HG02763 (cell line): ENCODE measurements around the gene HOXD11.

Source experiments
- ATAC-seq: cut with Tn5 transposase; IDR thresholded peaks from one replicate; pipeline ENCODE4 v1.9.1; 2021; ENCODE audit warnings: mild to moderate bottlenecking, moderate library complexity; ENCODE audit not compliant: unreplicated experiment

HOXD11 gene

DNA sequence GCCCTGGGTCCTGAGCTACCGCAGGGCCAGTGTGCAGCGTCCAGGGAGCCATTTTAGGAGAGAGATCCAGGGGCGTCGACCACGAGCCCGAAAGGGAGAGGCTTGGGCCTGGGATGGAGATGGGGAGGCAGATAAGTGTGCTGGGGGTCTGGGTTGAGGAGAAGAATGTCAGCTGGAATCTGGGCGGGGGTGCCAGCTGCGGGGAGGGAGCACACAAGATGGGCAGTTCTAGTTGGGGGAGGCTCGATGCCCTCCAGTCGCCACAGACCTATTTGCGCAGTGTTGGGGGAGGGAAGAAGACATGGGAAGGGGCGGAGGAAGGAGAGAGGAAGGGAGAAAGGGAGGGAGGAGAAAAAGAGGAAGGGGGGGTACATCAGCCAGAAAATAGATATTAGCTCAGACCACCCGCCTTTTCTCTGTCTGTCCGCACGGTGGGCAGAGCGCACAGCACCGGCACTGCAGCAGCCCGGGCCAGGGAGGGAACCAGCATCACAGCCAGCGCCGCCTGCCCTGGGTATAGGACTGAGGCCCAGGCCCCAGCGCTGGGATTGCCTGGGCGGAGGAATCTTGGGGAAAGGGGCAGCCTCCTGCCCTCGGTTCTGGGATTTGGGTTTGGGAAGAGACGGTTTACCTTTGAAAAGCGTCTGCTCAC is 1.9 kb upstream of the HOXD11 start:
- ATAC-seq: no peak

- ATAC-seq: no peak
Observed at GRCh38 chr2:176105730-176106580, 1.1 kb upstream of the HOXD11 start.

GRCh38 chr2:176107731-176108181 is 676 bp downstream of the HOXD11 start:
- no peak for ATAC-seq

DNA sequence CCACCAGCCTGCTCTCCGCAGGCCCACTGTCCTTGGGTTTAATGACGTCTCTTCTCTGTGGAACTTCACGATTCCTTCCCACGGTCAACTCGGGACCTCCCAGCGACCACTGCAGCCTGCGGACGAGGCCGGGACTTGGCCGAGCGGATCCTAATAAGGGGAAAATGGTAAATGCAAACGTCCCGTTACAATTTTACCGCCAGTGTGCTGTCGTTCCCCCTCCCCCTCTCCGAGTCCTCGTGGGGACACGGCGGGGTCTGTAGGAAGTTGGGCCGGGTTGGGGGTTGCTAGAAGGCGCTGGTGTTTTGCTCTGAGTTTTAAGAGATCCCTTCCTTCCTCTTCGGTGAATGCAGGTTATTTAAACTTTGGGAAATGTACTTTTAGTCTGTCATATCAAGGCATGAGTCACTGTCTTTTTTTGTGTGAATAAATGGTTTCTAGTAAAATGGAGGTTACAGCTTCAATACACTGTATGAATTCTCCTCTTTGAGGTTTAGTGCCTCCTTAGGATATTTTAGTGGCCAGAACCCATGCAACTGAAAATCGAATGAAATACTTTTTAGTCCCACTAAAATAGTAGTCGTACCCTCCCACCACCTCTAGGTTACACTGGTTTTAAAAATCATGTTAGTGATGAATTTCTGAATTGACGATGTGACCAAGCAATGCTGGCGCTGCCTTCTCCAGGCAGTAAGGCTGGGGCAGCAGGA is 2.3 kb downstream of the HOXD11 start:
- ATAC-seq: no peak

DNA sequence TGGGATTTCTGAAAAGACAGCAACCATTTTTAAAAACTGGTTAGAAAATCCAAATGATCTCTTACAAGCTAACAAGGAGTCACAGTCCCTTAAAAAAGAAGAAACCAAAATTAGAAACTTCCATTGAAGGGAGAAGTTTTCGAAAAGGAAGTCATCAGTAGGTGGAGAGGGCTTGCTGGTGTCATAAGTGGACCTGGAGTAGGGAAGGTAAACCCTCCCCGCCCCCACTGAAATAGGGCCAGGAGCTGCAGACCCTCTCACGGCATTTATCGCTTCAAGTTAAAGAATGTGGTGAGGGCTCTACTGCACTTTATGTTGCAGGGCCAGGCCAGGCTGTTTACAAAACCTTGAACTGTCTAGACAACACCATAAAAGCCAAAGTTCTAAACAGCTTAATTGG is 2.9 kb downstream of the HOXD11 start:
- no peak for ATAC-seq

DNA sequence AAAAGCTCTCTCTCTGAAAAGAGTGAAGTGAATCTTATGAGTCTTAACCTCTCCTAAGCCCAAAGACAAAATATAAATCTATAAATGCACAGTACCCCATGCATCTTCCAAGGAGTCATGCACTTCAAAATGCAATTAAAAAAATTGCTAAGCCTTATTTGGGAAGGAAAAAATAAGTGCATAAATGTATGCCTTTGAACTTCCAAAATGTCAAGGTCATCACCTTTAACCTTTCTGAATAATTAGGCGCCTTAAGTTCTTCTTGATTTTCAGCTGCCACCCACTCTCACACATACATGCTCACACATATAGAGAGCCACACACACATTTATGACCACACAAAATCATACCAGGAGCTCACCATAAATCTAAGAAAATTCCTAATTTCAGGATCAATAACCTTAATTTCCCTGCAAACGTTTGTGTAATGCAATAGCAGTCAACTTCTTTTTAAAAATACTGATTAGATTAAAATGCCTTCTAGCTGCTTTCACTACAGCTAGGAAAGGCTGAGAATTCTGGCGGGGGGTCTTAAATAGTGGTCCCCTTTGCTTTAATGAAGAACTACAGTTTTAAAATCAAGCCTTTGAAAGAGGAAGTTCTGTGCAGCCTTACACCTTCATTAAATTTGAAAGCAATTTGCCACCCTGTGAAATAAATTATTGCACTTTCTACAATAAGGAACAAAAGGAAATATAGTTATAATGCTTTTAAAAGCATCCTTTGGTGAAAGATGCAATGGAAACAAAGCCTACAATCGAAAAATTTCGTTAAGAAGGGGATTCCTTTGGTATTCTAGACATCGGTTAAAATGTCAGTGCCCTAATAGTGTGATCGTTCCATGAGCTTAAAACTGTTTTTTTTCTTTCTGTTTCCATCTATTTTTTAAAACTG is 3.6 kb downstream of the HOXD11 start:
- ATAC-seq: no peak

GRCh38 chr2:176111309-176111663 is 4.2 kb downstream of the HOXD11 start:
- no peak for ATAC-seq

- ATAC-seq: no peak
Observed at GRCh38 chr2:176111846-176112374, 4.8 kb downstream of the HOXD11 start.

DNA sequence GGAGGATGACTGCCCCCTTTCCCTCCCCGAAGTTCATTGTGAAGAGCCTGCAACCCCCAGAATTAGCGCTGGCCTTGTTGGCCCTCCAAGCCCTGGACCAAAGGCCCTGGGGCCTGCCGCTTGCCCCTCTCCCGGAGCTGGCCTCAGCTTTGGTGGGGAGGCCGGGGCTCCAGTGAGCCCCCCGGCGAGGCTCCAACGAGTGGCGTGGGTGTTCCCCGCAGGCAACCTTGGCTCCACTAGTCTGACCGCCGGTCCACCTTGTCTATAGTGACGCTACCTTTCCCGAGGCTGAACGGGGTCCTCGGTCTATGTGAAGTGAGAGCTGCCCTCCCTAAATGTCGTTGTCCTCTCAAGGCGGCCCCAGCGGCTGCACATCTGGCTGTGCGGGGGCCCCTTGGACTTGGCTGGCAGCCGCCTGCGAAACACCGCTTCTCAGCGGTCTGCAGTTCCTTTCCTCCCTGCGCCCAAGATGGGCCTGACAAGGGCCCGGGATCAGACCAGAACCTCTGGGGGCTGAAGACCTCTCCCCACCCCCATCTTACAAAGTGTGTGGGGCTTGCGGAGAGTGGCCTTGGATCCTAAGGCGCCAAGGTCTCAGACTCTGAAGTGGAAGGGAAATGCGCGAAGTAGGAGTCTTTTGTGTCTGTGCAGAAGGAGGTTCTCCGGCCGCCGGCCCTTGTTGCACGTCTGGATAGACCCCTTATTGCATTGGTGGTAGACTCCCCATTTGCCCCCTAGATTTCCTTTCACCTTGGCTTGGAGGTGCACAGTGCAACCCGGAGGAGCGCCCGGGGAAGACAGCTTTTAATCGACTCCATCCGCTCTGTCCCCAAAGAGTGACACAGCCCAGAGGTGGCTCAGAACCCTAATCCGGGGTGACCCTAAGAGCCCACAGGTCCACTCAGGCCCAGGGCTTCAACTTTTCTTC is 5.6 kb downstream of the HOXD11 start:
- ATAC-seq: no peak

GRCh38 chr2:176114120-176114929 is 7.2 kb downstream of the HOXD11 start:
- no peak for ATAC-seq

- no peak for ATAC-seq
Observed at GRCh38 chr2:176114930-176115625, 8.0 kb downstream of the HOXD11 start.

- no peak for ATAC-seq
Observed at GRCh38 chr2:176115883-176116813, 9.1 kb downstream of the HOXD11 start, which contains the start of gene HOXD10. Gene HOXD10 (plus strand): TSS chr2:176116778. CDS start chr2:176116834, 56 bp downstream.

- no peak for ATAC-seq
Observed at GRCh38 chr2:176117162-176117822, 10.2 kb downstream of the HOXD11 start.

- no peak for ATAC-seq
Observed at GRCh38 chr2:176117823-176118371, 10.8 kb downstream of the HOXD11 start.

DNA sequence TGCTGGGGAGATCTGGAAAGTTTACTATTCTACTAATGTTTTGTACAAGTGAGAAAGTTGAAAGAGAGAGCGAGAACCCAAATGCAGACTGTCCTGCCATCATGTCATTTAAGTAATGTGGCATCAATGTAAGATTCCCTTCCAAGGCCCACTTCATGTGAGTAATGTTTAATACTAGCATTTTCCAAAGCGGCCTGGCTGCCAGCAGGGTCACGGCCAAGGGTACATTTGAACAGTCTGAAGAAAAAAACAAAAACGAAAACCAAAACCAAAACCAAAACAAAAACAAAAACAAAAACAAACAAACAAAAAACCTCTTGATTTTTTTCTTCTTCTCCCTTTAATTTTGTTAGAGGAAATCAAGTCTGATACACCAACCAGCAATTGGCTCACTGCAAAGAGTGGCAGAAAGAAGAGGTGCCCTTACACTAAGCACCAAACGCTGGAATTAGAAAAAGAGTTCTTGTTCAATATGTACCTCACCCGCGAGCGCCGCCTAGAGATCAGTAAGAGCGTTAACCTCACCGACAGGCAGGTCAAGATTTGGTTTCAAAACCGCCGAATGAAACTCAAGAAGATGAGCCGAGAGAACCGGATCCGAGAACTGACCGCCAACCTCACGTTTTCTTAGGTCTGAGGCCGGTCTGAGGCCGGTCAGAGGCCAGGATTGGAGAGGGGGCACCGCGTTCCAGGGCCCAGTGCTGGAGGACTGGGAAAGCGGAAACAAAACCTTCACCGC is 11.7 kb downstream of the HOXD11 start:
- ATAC-seq: no peak
